Lung (tissue), 12 donors: Measurements from ENCODE around the gene FRAT1. TPM values are rescaled to one million over a fixed set of nuclear protein-coding genes. Genes with fewer than 3 reads are reported as not detected.

Experiments
- ATAC-seq: fragments of 200-7000 bp; cut with Tn5 transposase; one replicate; pipeline ENCODE4 v1.9.1; 2020; ENCODE audit warnings: moderate number of reproducible peaks; ENCODE audit not compliant: insufficient read depth, low FRiP score
- DNase-seq, 3 donors: peaks; one replicate each; pipeline ENCODE4 v3.0.0-alpha.2; 2013 to 2017
- H3K27ac ChIP-seq, 2 donors: one replicate each; pipeline ENCODE4 v1.5.1; 2013; ENCODE audit warnings: mild to moderate bottlenecking in 2 of 2, moderate library complexity in 2 of 2, control low read depth in 1 of 2, inconsistent platforms in 1 of 2, low read depth in 1 of 2, low read length in 1 of 2
- H3K27me3 ChIP-seq, 3 donors: one replicate each; pipeline ENCODE4 v1.5.1; 2013; ENCODE audit warnings: low read length in 2 of 3; ENCODE audit not compliant: control insufficient read depth in 3 of 3, insufficient read depth in 3 of 3
- H3K36me3 ChIP-seq, 4 donors: one replicate each; pipeline ENCODE4 v1.5.1; 2013; ENCODE audit warnings: low read length in 4 of 4, mild to moderate bottlenecking in 1 of 4, moderate library complexity in 1 of 4; ENCODE audit not compliant: control insufficient read depth in 4 of 4, insufficient read depth in 4 of 4
- H3K4me1 ChIP-seq, 5 donors: one replicate each; pipeline ENCODE4 v1.5.1; 2013; ENCODE audit warnings: low read length in 5 of 5, mild to moderate bottlenecking in 2 of 5, moderate library complexity in 1 of 5; ENCODE audit not compliant: control insufficient read depth in 5 of 5, insufficient read depth in 5 of 5
- H3K4me3 ChIP-seq: one replicate; pipeline ENCODE4 v1.5.1; 2013; ENCODE audit warnings: mild to moderate bottlenecking, control low read depth, moderate library complexity
- H3K9ac ChIP-seq, 2 donors: one replicate each; pipeline ENCODE4 v1.5.1; 2013; ENCODE audit warnings: low read length in 2 of 2, control low read depth in 1 of 2; ENCODE audit not compliant: insufficient read depth in 1 of 2
- H3K9me3 ChIP-seq, 4 donors: one replicate each; pipeline ENCODE4 v1.5.1; 2013; ENCODE audit warnings: low read length in 3 of 4, mild to moderate bottlenecking in 1 of 4, moderate library complexity in 1 of 4; ENCODE audit not compliant: control insufficient read depth in 4 of 4, insufficient read depth in 3 of 4
- CTCF ChIP-seq: IDR thresholded peaks from 2 replicates; pipeline ENCODE4 v1.5.1; 2012; ENCODE audit warnings: mild to moderate bottlenecking; ENCODE audit errors: control extremely low read depth, extremely low read depth
- WGBS, 2 donors: extraction: QIAGEN DNeasy Blood & Tissue Kit; methylation state at CpG; one replicate each; pipeline ENCODE4 v1.1.7; 2013; 5-methylcytosine and 5-hydroxymethylcytosine counted together
- polyA plus RNA-seq, 2 donors: library from polyadenylated mRNA; stranded (reverse); fragments of 200-250 nt; gene quantifications; one replicate each; pipeline ENCODE4 v1.2.1, GENCODE V29; 2013
- total RNA-seq, 2 donors: library from RNA; depleted of rRNA in 1 of 2; stranded (reverse); fragments of >200 nt in 1 of 2; gene quantifications; one replicate each; pipeline ENCODE4 v1.2.1, GENCODE V29; 2014 to 2021
- donor health status: control.
- donor health status: control.
- donor health status: Bipolar disorder and iron deficiency.
- donor health status: healthy.
- donor health status: DM: yes; HTN: yes; CAD: no.

FRAT1 gene
- total and polyA plus RNA-seq, 4 donors, result 2.3 to 14.3 (median 7.5) TPM

- 64 to 77% methylated on average over 8 of the region's 8 CpGs for WGBS, 2 donors
- DNase-seq, result peak in 2 of 3 donors; percentile 9 to 35
These were observed 21.4 kb upstream of the FRAT1 start for GRCh38 chr10:97297556-97298222.

GRCh38 chr10:97298223-97298571 is 20.9 kb upstream of the FRAT1 start:
- DNase-seq (no peak), ATAC-seq (no peak)
- WGBS, 2 donors, result 78 to 81% methylated on average over 3 of the region's 3 CpGs
- TF ChIP-seq CTCF, result no peak
- H3K27ac ChIP-seq, result no peak overlapping the region
- no peak overlapping the region for H3K4me3 ChIP-seq
- no peak overlapping the region for H3K9ac ChIP-seq
- no peaks in the 10 kb centered on the region for H3K9me3 ChIP-seq
- H3K4me1 ChIP-seq, result no peaks in the 10 kb centered on the region
- H3K36me3 ChIP-seq, result no peaks in the 10 kb centered on the region
- no peaks in the 10 kb centered on the region for H3K27me3 ChIP-seq

More at GRCh38 chr10:97297556-97298222, 21.4 kb upstream of the FRAT1 start:
- Histone ChIP-seq H3K9ac (no peak overlapping the region), H3K4me1 (no peaks in the 10 kb centered on the region), H3K4me3 (no peak overlapping the region), H3K9me3 (no peaks in the 10 kb centered on the region), H3K27me3 (no peaks in the 10 kb centered on the region), H3K36me3 (no peaks in the 10 kb centered on the region), H3K27ac (no peak overlapping the region)
- TF ChIP-seq CTCF, result no peak
- ATAC-seq, result no peak

- Histone ChIP-seq H3K9ac (no peak overlapping the region), H3K4me3 (no peak overlapping the region), H3K36me3 (no peaks in the 10 kb centered on the region), H3K9me3 (no peaks in the 10 kb centered on the region), H3K4me1 (no peaks in the 10 kb centered on the region), H3K27me3 (no peaks in the 10 kb centered on the region), H3K27ac (no peak overlapping the region)
- ATAC-seq (no peak), DNase-seq (no peak)
- TF ChIP-seq CTCF, result no peak
- WGBS, 2 donors, result 93 to 94% methylated on average over 3 of the region's 3 CpGs
These were observed 18.1 kb upstream of the FRAT1 start for GRCh38 chr10:97300980-97301379.
